HepG2 (cell line): ENCODE results near the gene SLC25A44. TPM values are rescaled to one million over a fixed set of nuclear protein-coding genes. Genes with fewer than 3 reads are reported as not detected.

Experiments
- MAX ChIP-seq: IDR thresholded peaks from 2 replicates; pipeline ENCODE4 v1.6.1; 2012; ENCODE audit warnings: inconsistent platforms
- NR2F6 ChIP-seq, 2 experiments: IDR thresholded peaks; 2 replicates each; pipeline ENCODE4 v1.6.1; 2016; ENCODE audit warnings: antibody characterized with exemption in 1 of 2, mild to moderate bottlenecking in 1 of 2
- PHF20 ChIP-seq: sonication (generic); formaldehyde crosslinking; IDR thresholded peaks from 2 replicates; pipeline ENCODE4 v1.5.0; 2020; ENCODE audit warnings: mild to moderate bottlenecking, missing genetic modification reagents
- SP2 ChIP-seq: sonication (generic); formaldehyde crosslinking; IDR thresholded peaks from 2 replicates; pipeline ENCODE4 v1.5.1; 2020; ENCODE audit warnings: mild to moderate bottlenecking, missing genetic modification reagents
- STAT5B ChIP-seq: sonication (generic); formaldehyde crosslinking; IDR thresholded peaks from 2 replicates; pipeline ENCODE4 v1.4.0; 2020; ENCODE audit warnings: missing genetic modification reagents
- THAP11 ChIP-seq: IDR thresholded peaks from 2 replicates; pipeline ENCODE4 v1.6.1; 2016; ENCODE audit warnings: missing biosample characterization, missing genetic modification reagents
- TSC22D2 ChIP-seq: sonication (generic); formaldehyde crosslinking; IDR thresholded peaks from 2 replicates; pipeline ENCODE4 v1.5.1; 2020; ENCODE audit warnings: missing genetic modification reagents, mild to moderate bottlenecking, borderline replicate concordance
- USF2 ChIP-seq, 2 experiments: sonication (generic) in 1 of 2; formaldehyde crosslinking in 1 of 2; IDR thresholded peaks; 2 replicates each; pipeline versions ENCODE4 v1.5.1 to v1.6.1; 2011 to 2020; ENCODE audit warnings: borderline replicate concordance in 1 of 2, low read depth in 1 of 2, low read length in 1 of 2, mild to moderate bottlenecking in 1 of 2, missing genetic modification reagents in 1 of 2, moderate library complexity in 1 of 2
- ZFP82 ChIP-seq: sonication (generic); formaldehyde crosslinking; IDR thresholded peaks from 2 replicates; pipeline ENCODE4 v1.5.1; 2020; ENCODE audit warnings: mild to moderate bottlenecking, missing genetic modification reagents, borderline replicate concordance
- ZFP90 ChIP-seq: sonication (generic); formaldehyde crosslinking; IDR thresholded peaks from 2 replicates; pipeline ENCODE4 v1.8.0; 2022; ENCODE audit warnings: missing genetic modification reagents, mild to moderate bottlenecking, inconsistent platforms, borderline replicate concordance
- ZNF251 ChIP-seq: sonication (generic); formaldehyde crosslinking; IDR thresholded peaks from 2 replicates; pipeline ENCODE4 v1.9.0; 2021; ENCODE audit warnings: mild to moderate bottlenecking, missing genetic modification reagents
- ZNF260 ChIP-seq: sonication (generic); formaldehyde crosslinking; IDR thresholded peaks from 2 replicates; pipeline ENCODE4 v1.4.0; 2020; ENCODE audit warnings: missing genetic modification reagents, low read depth, mild to moderate bottlenecking, borderline replicate concordance
- ZNF614 ChIP-seq: IDR thresholded peaks from 2 replicates; pipeline ENCODE4 v1.6.1; 2018; ENCODE audit warnings: missing biosample characterization, missing genetic modification reagents, inconsistent platforms, borderline replicate concordance
- ZNF672 ChIP-seq: sonication (generic); formaldehyde crosslinking; IDR thresholded peaks from 2 replicates; pipeline ENCODE4 v1.8.1; 2022; ENCODE audit warnings: missing genetic modification reagents
- ZNF772 ChIP-seq: sonication (generic); formaldehyde crosslinking; IDR thresholded peaks from 2 replicates; pipeline ENCODE4 v1.5.0; 2020; ENCODE audit warnings: mild to moderate bottlenecking, missing genetic modification reagents
- ZNF800 ChIP-seq: sonication (generic); formaldehyde crosslinking; IDR thresholded peaks from 2 replicates; pipeline ENCODE4 v1.4.0; 2020; ENCODE audit warnings: missing genetic modification reagents
- polyA plus RNA-seq, 8 experiments: library from polyadenylated mRNA; depleted of rRNA in 3 of 8; stranded (reverse) in 7 of 8; unstranded in 1 of 8; fragments of >200 nt; fragmentation: Illumina TruSeq in 4 of 8; extraction: Trizol in 4 of 8; gene quantifications; 2 replicates each; pipeline versions ENCODE4 v1.2.1 to v1.2.3, GENCODE V29; 2011 to 2016; ENCODE audit warnings: low read depth in 4 of 8, missing spikeins in 1 of 8, mixed read lengths in 1 of 8; ENCODE audit not compliant: insufficient read depth in 1 of 8
- total RNA-seq, 5 experiments: library from RNA; depleted of rRNA; stranded (reverse); fragments of >200 nt; fragmentation: Illumina TruSeq; extraction: Trizol; gene quantifications; 2 replicates each; pipeline ENCODE4 v1.2.3, GENCODE V29; 2016; ENCODE audit warnings: low read depth in 1 of 5

Gene SLC25A44
- total and polyA plus RNA-seq, 2 of the 13 experiments (the other 11 are each of a cell fraction or from before 2014, with no cell fraction given), result 10.7 to 13.4 TPM

- TF ChIP-seq THAP11 (CRISPR knock-in tag), result peak; percentile 85
- no peak for TF ChIP-seq ZNF800 (CRISPR knock-in tag)
- TF ChIP-seq MAX, result peak; percentile 78
- TF ChIP-seq STAT5B (CRISPR knock-in tag), result no peak
- peak; percentile 85 for TF ChIP-seq PHF20 (CRISPR knock-in tag)
- no peak; the same call in 1 of the 2 replicates for TF ChIP-seq ZNF614 (CRISPR knock-in tag)
- TF ChIP-seq ZFP90, result no peak
- peak; percentile 93 for TF ChIP-seq SP2 (CRISPR knock-in tag)
- TF ChIP-seq ZFP82 (CRISPR knock-in tag), result peak; percentile 71; the same call in 1 of the 2 replicates
- no peak for TF ChIP-seq ZNF672 (CRISPR knock-in tag)
- TF ChIP-seq ZNF251 (CRISPR knock-in tag), result no peak
- TF ChIP-seq ZNF772, result peak; percentile 49; the same call in 1 of the 2 replicates
- peak; percentile 60; the same call in 1 of the 2 replicates for TF ChIP-seq TSC22D2
- no peak for TF ChIP-seq USF2 (IDR thresholded peaks at IDR 0.05; ENCODE audit: low read depth, low read length)
- no peak for TF ChIP-seq USF2 (CRISPR knock-in tag; IDR thresholded peaks at IDR 0.05; ENCODE audit: borderline replicate concordance)
- TF ChIP-seq NR2F6 (IDR thresholded peaks at IDR 0.05), result 0 out of 2 replicates have a peak, but pooled peaks have one; percentile 32
- peak; percentile 28; the same call in 1 of the 2 replicates for TF ChIP-seq NR2F6 (CRISPR knock-in tag; IDR thresholded peaks at IDR 0.05)
- no peak for TF ChIP-seq ZNF260
Observed at GRCh38 chr1:156212833-156213643, 19.1 kb downstream of the SLC25A44 start, which contains the start of gene PMF1 (continued).
